ENCODE results near the gene REC114. TPM values are rescaled to one million over a fixed set of nuclear protein-coding genes. Genes with fewer than 3 reads are reported as not detected.

REC114 gene
- total and polyA plus RNA-seq, 2 donors (not counting 3 experiments of a cell fraction or from before 2014, with no cell fraction given): not detected

DNA sequence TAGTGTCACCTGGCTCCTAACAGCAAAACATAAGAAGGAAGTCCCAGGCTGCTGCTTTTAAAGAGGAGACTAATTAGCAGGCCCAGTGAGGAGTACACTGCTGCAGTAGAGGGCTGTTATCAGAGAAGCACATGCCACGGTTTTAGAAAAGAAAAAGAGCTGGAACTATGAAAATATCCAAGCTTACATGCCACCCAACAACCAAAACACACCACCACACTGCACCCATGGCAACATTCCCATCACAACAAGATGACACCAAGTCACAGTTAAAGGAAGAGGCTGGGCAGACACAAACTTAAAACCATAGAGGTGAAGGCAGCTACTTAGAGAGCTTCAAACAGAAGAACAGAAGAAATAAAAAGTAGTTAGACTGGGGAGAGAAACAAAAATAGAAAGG is 153.2 kb downstream of the REC114 start:
- dilution Hi-C loops (cut with MboI; ENCODE audit: extremely low pct_ligation_motif_present, low sequenced_read_pairs) (no loop called here), intact Hi-C loops (cut with micrococcal nuclease) (no loop called here)
- Histone ChIP-seq H3K4me3 (replicated peaks in 1 of 3; ENCODE audit: insufficient read depth in 1 of 3, low read depth in 1 of 3, low read length in 3 of 3) (no peak overlapping the region), H3K4me2 (ENCODE audit: insufficient read depth, low read length) (no peak overlapping the region), H2AFZ (ENCODE audit: low read depth, low read length) (no peak overlapping the region), H3K9ac (replicated peaks; ENCODE audit: extremely low read depth, insufficient read depth, low read length) (no peak overlapping the region), H3K9me3 (replicated peaks; ENCODE audit: control insufficient read depth, insufficient read depth, low read length) (no peaks in the 10 kb centered on the region), H3K36me3 (ENCODE audit: control insufficient read depth in 2 of 2, extremely low read depth in 1 of 2, insufficient read depth in 2 of 2, low read length in 2 of 2) (no peaks in the 10 kb centered on the region), H3K27me3 (ENCODE audit: control insufficient read depth in 2 of 2, insufficient read depth in 2 of 2, low read length in 2 of 2) (no peaks in the 10 kb centered on the region), H3K79me2 (ENCODE audit: control insufficient read depth, insufficient read depth, low read length) (peaks cover 55% of the 10 kb centered on the region), H3K27ac (ENCODE audit: insufficient read depth, low read depth, low read length) (no peak overlapping the region), H3K4me1 (ENCODE audit: control insufficient read depth, extremely low read depth, insufficient read depth, low read length) (peaks cover 19% of the 10 kb centered on the region), H3K9me1 (replicated peaks; ENCODE audit: control insufficient read depth, extremely low read depth, insufficient read depth, low read length) (no peaks in the 10 kb centered on the region), H4K20me1 (replicated peaks; ENCODE audit: control insufficient read depth, extremely low read depth, insufficient read depth, low read length) (peaks cover 3% of the 10 kb centered on the region)
- ChIA-PET CTCF (interaction anchor here (1.3 to 2.5 kb wide), 3 partner anchors 36 to 40 kb away, joined by 3 to 8 read pairs (median 8); no protein-coding TSS in a partner anchor), POLR2A (no interaction called here)
- FAIRE-seq (no peak), DNase-seq (ENCODE audit: low read depth, low spot score) (no peak)
- TF ChIP-seq POLR2AphosphoS5 (IDR thresholded peaks at IDR 0.05; ENCODE audit: insufficient read depth, low read depth, low read length) (no peak), MAX (IDR thresholded peaks at IDR 0.05; ENCODE audit: insufficient read depth, insufficient read length) (no peak), GATA2 (IDR thresholded peaks at IDR 0.05; ENCODE audit: insufficient read depth, insufficient read length, low read depth, low read length) (no peak), FOS (IDR thresholded peaks at IDR 0.05; ENCODE audit: borderline replicate concordance, insufficient read depth, low read length) (no peak), POLR2A (IDR thresholded peaks at IDR 0.05; ENCODE audit: low read depth, low read length) (no peak), EZH2 (IDR thresholded peaks at IDR 0.05; ENCODE audit: borderline replicate concordance, low read depth, low read length, severe bottlenecking) (no peak)
- BruUV-seq (replicated peaks): no TSS peak

DNA sequence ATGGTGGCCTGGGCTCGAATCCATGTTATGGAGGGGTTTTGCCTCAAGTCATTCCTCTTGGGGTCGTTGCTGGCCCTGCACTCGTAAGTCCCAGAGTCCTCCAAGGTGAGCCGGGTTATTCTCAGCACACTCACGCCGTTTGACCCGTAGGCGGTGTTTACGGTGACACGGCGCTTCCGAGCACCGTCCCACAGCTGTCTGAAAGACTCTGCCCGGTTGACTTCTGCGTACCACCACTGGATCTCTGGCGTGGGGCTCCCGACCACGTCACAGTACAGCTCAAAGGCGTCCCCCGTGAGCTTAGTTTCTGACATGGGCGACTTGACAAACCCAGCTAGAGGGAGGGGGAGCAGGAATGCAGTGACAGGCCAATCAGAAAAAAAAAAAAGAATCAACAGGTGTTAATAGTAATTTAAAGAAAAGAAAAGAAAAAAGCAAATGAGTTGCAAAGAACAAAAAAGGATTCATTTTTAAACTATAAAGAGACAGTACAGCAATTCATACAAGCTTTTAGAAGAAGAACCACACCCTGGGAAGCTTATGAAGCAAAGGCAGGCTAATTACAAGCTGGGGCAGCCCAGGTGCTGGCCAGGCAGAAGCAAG is 154.2 kb downstream of the REC114 start:
- Histone ChIP-seq H3K4me1 (ENCODE audit: control insufficient read depth, extremely low read depth, insufficient read depth, low read length) (peaks cover 28% of the 10 kb centered on the region), H3K36me3 (ENCODE audit: control insufficient read depth in 2 of 2, extremely low read depth in 1 of 2, insufficient read depth in 2 of 2, low read length in 2 of 2) (no peaks in the 10 kb centered on the region), H3K9me1 (replicated peaks; ENCODE audit: control insufficient read depth, extremely low read depth, insufficient read depth, low read length) (no peaks in the 10 kb centered on the region), H4K20me1 (replicated peaks; ENCODE audit: control insufficient read depth, extremely low read depth, insufficient read depth, low read length) (peaks cover 3% of the 10 kb centered on the region), H3K27ac (ENCODE audit: insufficient read depth, low read depth, low read length) (no peak overlapping the region), H3K27me3 (ENCODE audit: control insufficient read depth in 2 of 2, insufficient read depth in 2 of 2, low read length in 2 of 2) (no peaks in the 10 kb centered on the region), H2AFZ (ENCODE audit: low read depth, low read length) (no peak overlapping the region), H3K79me2 (ENCODE audit: control insufficient read depth, insufficient read depth, low read length) (peaks cover 56% of the 10 kb centered on the region), H3K9me3 (replicated peaks; ENCODE audit: control insufficient read depth, insufficient read depth, low read length) (no peaks in the 10 kb centered on the region), H3K4me2 (ENCODE audit: insufficient read depth, low read length) (no peak overlapping the region), H3K4me3 (replicated peaks in 1 of 3; ENCODE audit: insufficient read depth in 1 of 3, low read depth in 1 of 3, low read length in 3 of 3) (no peak overlapping the region), H3K9ac (replicated peaks; ENCODE audit: extremely low read depth, insufficient read depth, low read length) (no peak overlapping the region)
- dilution Hi-C loops (cut with MboI; ENCODE audit: extremely low pct_ligation_motif_present, low sequenced_read_pairs) (no loop called here), intact Hi-C loops (cut with micrococcal nuclease) (no loop called here)
- TF ChIP-seq FOS (IDR thresholded peaks at IDR 0.05; ENCODE audit: borderline replicate concordance, insufficient read depth, low read length) (no peak), MAX (IDR thresholded peaks at IDR 0.05; ENCODE audit: insufficient read depth, insufficient read length) (no peak), MYC (IDR thresholded peaks at IDR 0.05; ENCODE audit: low read depth, low read length) (no peak), EZH2 (IDR thresholded peaks at IDR 0.05; ENCODE audit: borderline replicate concordance, low read depth, low read length, severe bottlenecking) (no peak), POLR2AphosphoS5 (IDR thresholded peaks at IDR 0.05; ENCODE audit: insufficient read depth, low read depth, low read length) (no peak), POLR2A (IDR thresholded peaks at IDR 0.05; ENCODE audit: low read depth, low read length) (no peak), GATA2 (IDR thresholded peaks at IDR 0.05; ENCODE audit: insufficient read depth, insufficient read length, low read depth, low read length) (no peak)
- TF ChIP-seq, protein P1, sequence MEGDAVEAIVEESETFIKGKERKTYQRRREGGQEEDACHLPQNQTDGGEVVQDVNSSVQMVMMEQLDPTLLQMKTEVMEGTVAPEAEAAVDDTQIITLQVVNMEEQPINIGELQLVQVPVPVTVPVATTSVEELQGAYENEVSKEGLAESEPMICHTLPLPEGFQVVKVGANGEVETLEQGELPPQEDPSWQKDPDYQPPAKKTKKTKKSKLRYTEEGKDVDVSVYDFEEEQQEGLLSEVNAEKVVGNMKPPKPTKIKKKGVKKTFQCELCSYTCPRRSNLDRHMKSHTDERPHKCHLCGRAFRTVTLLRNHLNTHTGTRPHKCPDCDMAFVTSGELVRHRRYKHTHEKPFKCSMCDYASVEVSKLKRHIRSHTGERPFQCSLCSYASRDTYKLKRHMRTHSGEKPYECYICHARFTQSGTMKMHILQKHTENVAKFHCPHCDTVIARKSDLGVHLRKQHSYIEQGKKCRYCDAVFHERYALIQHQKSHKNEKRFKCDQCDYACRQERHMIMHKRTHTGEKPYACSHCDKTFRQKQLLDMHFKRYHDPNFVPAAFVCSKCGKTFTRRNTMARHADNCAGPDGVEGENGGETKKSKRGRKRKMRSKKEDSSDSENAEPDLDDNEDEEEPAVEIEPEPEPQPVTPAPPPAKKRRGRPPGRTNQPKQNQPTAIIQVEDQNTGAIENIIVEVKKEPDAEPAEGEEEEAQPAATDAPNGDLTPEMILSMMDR (IDR thresholded peaks at IDR 0.05; ENCODE audit: extremely low read depth in 1 of 2, insufficient read depth in 1 of 2, low read depth in 1 of 2, low read length in 2 of 2): no peak
- DNase-seq (ENCODE audit: low read depth, low spot score) (no peak), FAIRE-seq (no peak)
- CTCF ChIA-PET: interaction anchor here (0.5 to 2.5 kb wide), 6 partner anchors 21 to 359 kb away, joined by 3 to 8 read pairs (median 4); no protein-coding TSS in a partner anchor
- BruUV-seq (replicated peaks): no TSS peak
- POLR2A ChIA-PET: no interaction called here
